Measurements from ENCODE around the gene PLEKHF1.

DNA sequence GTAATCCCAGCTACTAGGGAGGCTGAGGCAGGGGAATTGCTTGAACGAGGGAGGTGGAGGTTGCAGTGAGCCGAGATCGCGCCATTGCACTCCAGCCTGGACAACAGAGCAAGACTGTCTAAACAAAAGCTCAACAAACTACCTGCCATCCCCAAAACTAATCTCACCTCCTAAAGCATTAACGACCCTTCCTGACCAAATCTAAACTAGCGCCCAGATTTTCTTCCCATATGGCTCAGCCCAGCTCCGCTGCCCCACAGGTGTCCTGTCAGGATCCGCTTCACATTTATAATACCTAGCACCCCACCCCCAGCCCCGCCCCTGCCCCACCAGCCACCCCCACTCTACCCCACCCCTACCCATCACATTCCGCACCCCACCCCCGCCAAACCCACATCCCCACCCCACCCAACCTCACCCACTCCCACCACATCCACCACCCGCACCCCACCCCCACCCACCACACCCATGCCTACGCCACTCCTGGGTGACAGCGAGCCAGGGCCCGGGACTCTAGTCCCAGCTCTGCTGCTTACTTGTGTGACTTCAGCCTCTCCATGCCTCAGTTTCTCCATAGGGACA lies 49.2 kb downstream of the PLEKHF1 start:
- TF ChIP-seq SRF (IDR thresholded peaks at IDR 0.05; ENCODE audit: low read depth, low read length) (no peak), ZNF121 (CRISPR knock-in tag; IDR thresholded peaks at IDR 0.05) (no peak), SNRNP70 (IDR thresholded peaks at IDR 0.05; ENCODE audit: low read depth, low read length) (no peak), ATF7 (IDR thresholded peaks at IDR 0.05) (no peak), ATF7 (CRISPR knock-in tag; IDR thresholded peaks at IDR 0.05) (no peak), ZNF879 (CRISPR knock-in tag; IDR thresholded peaks at IDR 0.05) (no peak), ZNF354B (CRISPR knock-in tag; IDR thresholded peaks at IDR 0.05) (no peak)
- TF ChIP-seq, protein P1, sequence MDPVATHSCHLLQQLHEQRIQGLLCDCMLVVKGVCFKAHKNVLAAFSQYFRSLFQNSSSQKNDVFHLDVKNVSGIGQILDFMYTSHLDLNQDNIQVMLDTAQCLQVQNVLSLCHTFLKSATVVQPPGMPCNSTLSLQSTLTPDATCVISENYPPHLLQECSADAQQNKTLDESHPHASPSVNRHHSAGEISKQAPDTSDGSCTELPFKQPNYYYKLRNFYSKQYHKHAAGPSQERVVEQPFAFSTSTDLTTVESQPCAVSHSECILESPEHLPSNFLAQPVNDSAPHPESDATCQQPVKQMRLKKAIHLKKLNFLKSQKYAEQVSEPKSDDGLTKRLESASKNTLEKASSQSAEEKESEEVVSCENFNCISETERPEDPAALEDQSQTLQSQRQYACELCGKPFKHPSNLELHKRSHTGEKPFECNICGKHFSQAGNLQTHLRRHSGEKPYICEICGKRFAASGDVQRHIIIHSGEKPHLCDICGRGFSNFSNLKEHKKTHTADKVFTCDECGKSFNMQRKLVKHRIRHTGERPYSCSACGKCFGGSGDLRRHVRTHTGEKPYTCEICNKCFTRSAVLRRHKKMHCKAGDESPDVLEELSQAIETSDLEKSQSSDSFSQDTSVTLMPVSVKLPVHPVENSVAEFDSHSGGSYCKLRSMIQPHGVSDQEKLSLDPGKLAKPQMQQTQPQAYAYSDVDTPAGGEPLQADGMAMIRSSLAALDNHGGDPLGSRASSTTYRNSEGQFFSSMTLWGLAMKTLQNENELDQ (CRISPR knock-in tag; IDR thresholded peaks at IDR 0.05; ENCODE audit: borderline replicate concordance) = no peak
